Suprapubic skin (tissue), 4 donors: ENCODE measurements around the gene CHI3L1. TPM values are rescaled to one million over a fixed set of nuclear protein-coding genes. Genes with fewer than 3 reads are reported as not detected.

Source experiments
- DNase-seq, 2 donors: peaks; one replicate each; pipeline ENCODE4 v3.0.0-alpha.2; 2019; ENCODE audit warnings: low spot score in 2 of 2
- H3K27ac ChIP-seq: fragments of 200-600 bp; sonication (generic); one replicate; pipeline ENCODE4 v1.5.1; 2019
- H3K27me3 ChIP-seq: fragments of 200-600 bp; sonication (generic); one replicate; pipeline ENCODE4 v1.5.1; 2019
- H3K36me3 ChIP-seq: fragments of 200-600 bp; sonication (generic); one replicate; pipeline ENCODE4 v1.5.1; 2019
- H3K4me1 ChIP-seq: fragments of 200-600 bp; sonication (generic); one replicate; pipeline ENCODE4 v1.5.1; 2019
- H3K4me3 ChIP-seq: fragments of 200-600 bp; sonication (generic); one replicate; pipeline ENCODE4 v1.5.1; 2019; ENCODE audit warnings: mild to moderate bottlenecking
- H3K9me3 ChIP-seq: fragments of 200-600 bp; sonication (generic); one replicate; pipeline ENCODE4 v1.5.1; 2019
- CTCF ChIP-seq, 2 donors: fragments of 200-600 bp in 1 of 2; fragments of 450-650 bp in 1 of 2; sonication (generic) in 1 of 2; IDR thresholded peaks; one replicate each; pipeline ENCODE4 v1.5.1; 2016 to 2019; ENCODE audit warnings: antibody characterized with exemption in 2 of 2, mild to moderate bottlenecking in 1 of 2, moderate library complexity in 1 of 2
- EP300 ChIP-seq: sonication (generic); formaldehyde crosslinking; IDR thresholded peaks from one replicate; pipeline ENCODE4 v1.6.1; 2017; ENCODE audit warnings: antibody characterized with exemption
- POLR2A ChIP-seq, 2 donors: fragments of 450-650 bp; IDR thresholded peaks; one replicate each; pipeline ENCODE4 v1.6.1; 2017; ENCODE audit warnings: antibody characterized with exemption in 2 of 2, mild to moderate bottlenecking in 2 of 2, moderate library complexity in 2 of 2
- POLR2AphosphoS5 ChIP-seq, 3 donors: sonication (generic); formaldehyde crosslinking; IDR thresholded peaks; one replicate each; pipeline ENCODE4 v1.6.1; 2017; ENCODE audit warnings: antibody characterized with exemption in 3 of 3
- WGBS: methylation state at CpG from one replicate; pipeline ENCODE4 v1.1.5; 2018; 5-methylcytosine and 5-hydroxymethylcytosine counted together
- total RNA-seq, 4 donors: library from RNA; depleted of rRNA; stranded (reverse); fragments of >200 nt; gene quantifications; one replicate each; pipeline ENCODE4 v1.1.0, GENCODE V29; 2016

Gene CHI3L1
- total RNA-seq, 4 donors from 2014 or later: 100 to 257 (median 128) TPM

- Histone ChIP-seq H3K27ac (no peak overlapping the region), H3K27me3 (peaks cover 3% of the 10 kb centered on the region), H3K4me1 (peaks cover 20% of the 10 kb centered on the region), H3K4me3 (no peak overlapping the region), H3K9me3 (no peaks in the 10 kb centered on the region), H3K36me3 (no peaks in the 10 kb centered on the region)
- 28% methylated on average over 8 of the region's 8 CpGs for WGBS
- DNase-seq: no peak
- no peak for TF ChIP-seq EP300
- TF ChIP-seq POLR2AphosphoS5 (IDR thresholded peaks at IDR 0.05): no peak
- no peak for TF ChIP-seq CTCF (IDR thresholded peaks at IDR 0.05)
- no peak for TF ChIP-seq POLR2A (IDR thresholded peaks at IDR 0.05)
These were observed 13.5 kb upstream of the CHI3L1 start for GRCh38 chr1:203199816-203200571.

- 81% methylated on average over 5 of the region's 6 CpGs for WGBS
- Histone ChIP-seq H3K4me3 (no peak overlapping the region), H3K9me3 (no peaks in the 10 kb centered on the region), H3K36me3 (no peaks in the 10 kb centered on the region), H3K27me3 (peaks cover 3% of the 10 kb centered on the region), H3K27ac (no peak overlapping the region), H3K4me1 (peaks cover 20% of the 10 kb centered on the region)
- DNase-seq: no peak
- TF ChIP-seq CTCF (IDR thresholded peaks at IDR 0.05): no peak
- no peak for TF ChIP-seq POLR2AphosphoS5 (IDR thresholded peaks at IDR 0.05)
- TF ChIP-seq EP300: no peak
- TF ChIP-seq POLR2A (IDR thresholded peaks at IDR 0.05): no peak
These were observed 12.9 kb upstream of the CHI3L1 start for GRCh38 chr1:203199481-203199815.

GRCh38 chr1:203199002-203199401, 12.5 kb upstream of the CHI3L1 start:
- DNase-seq: no peak
- H3K4me1 ChIP-seq: peaks cover 20% of the 10 kb centered on the region
- no peaks in the 10 kb centered on the region for H3K36me3 ChIP-seq
- no peak for TF ChIP-seq POLR2A (IDR thresholded peaks at IDR 0.05)
- TF ChIP-seq EP300: no peak
- TF ChIP-seq CTCF (IDR thresholded peaks at IDR 0.05): no peak
- TF ChIP-seq POLR2AphosphoS5 (IDR thresholded peaks at IDR 0.05): no peak
- H3K9me3 ChIP-seq: no peaks in the 10 kb centered on the region
- no peak overlapping the region for H3K27ac ChIP-seq
- H3K4me3 ChIP-seq: no peak overlapping the region
- 66% methylated on average over 2 of the region's 3 CpGs for WGBS
- peaks cover 3% of the 10 kb centered on the region for H3K27me3 ChIP-seq

GRCh38 chr1:203197625-203198024, 11.1 kb upstream of the CHI3L1 start:
- no peak overlapping the region for H3K4me3 ChIP-seq
- H3K9me3 ChIP-seq: no peaks in the 10 kb centered on the region
- peaks cover 20% of the 10 kb centered on the region for H3K4me1 ChIP-seq
- WGBS: 76% methylated on average over 3 of the region's 3 CpGs
- H3K27ac ChIP-seq: no peak overlapping the region
- H3K36me3 ChIP-seq: no peaks in the 10 kb centered on the region
- DNase-seq: no peak
- TF ChIP-seq POLR2A (IDR thresholded peaks at IDR 0.05) (no peak), CTCF (IDR thresholded peaks at IDR 0.05) (no peak), POLR2AphosphoS5 (IDR thresholded peaks at IDR 0.05) (no peak), EP300 (no peak)
- H3K27me3 ChIP-seq: peaks cover 3% of the 10 kb centered on the region

- Histone ChIP-seq H3K27me3 (peaks cover 3% of the 10 kb centered on the region), H3K27ac (no peak overlapping the region), H3K4me1 (peaks cover 20% of the 10 kb centered on the region), H3K4me3 (no peak overlapping the region), H3K36me3 (no peaks in the 10 kb centered on the region), H3K9me3 (no peaks in the 10 kb centered on the region)
- no peak for TF ChIP-seq CTCF (IDR thresholded peaks at IDR 0.05)
- no peak for TF ChIP-seq EP300
- no peak for TF ChIP-seq POLR2AphosphoS5 (IDR thresholded peaks at IDR 0.05)
- TF ChIP-seq POLR2A (IDR thresholded peaks at IDR 0.05): no peak
- no peak for DNase-seq
- WGBS: 97% methylated on average over 3 of the region's 3 CpGs
These were observed 9.9 kb upstream of the CHI3L1 start for GRCh38 chr1:203196371-203196770.
